OCI-LY7 (cell line): ENCODE data around the gene HARBI1. TPM values are rescaled to one million over a fixed set of nuclear protein-coding genes. Genes with fewer than 3 reads are reported as not detected.

Source experiments
- BruUV-seq: library from RNA; stranded (reverse); fragments of 400-500 nt; replicated peaks from 2 replicates; lab custom pipeline; 2021; lab: Mats Ljungman, UMichigan
- CTCF ChIA-PET: fragments of 300-600 bp; sonication (Branson Sonifier 250); formaldehyde crosslinking; loops from one replicate; lab custom pipeline; 2022; ENCODE audit warnings: antibody characterized with exemption; ENCODE audit not compliant: unreplicated experiment; lab: Charles Lee
- POLR2A ChIA-PET: fragments of 300-600 bp; sonication (Branson Sonifier 250); formaldehyde crosslinking; loops from one replicate; lab custom pipeline; 2022; ENCODE audit warnings: antibody characterized with exemption; lab: Charles Lee
- DNase-seq: peaks from one replicate; pipeline ENCODE4 v3.0.0-alpha.2; 2015; ENCODE audit warnings: low spot score
- H2AFZ ChIP-seq: fragments of 200-600 bp; sonication (generic), shearing (Covaris generic); 2 replicates; pipeline ENCODE4 v1.6.1; 2014; ENCODE audit warnings: mild to moderate bottlenecking, antibody characterized with exemption, low read length, moderate library complexity
- H3K27ac ChIP-seq: fragments of 200-600 bp; sonication (generic); 2 replicates; pipeline ENCODE4 v1.5.1; 2014; ENCODE audit warnings: mixed run types, low read depth, mild to moderate bottlenecking, moderate library complexity, low read length, inconsistent platforms; ENCODE audit not compliant: poor library complexity, severe bottlenecking
- H3K36me3 ChIP-seq: fragments of 200-600 bp; sonication (generic); 2 replicates; pipeline ENCODE4 v1.6.1; 2014; ENCODE audit warnings: mild to moderate bottlenecking, antibody characterized with exemption, low read length, moderate library complexity, mixed read lengths; ENCODE audit not compliant: insufficient read depth
- H3K4me1 ChIP-seq: fragments of 200-600 bp; sonication (generic); 2 replicates; pipeline ENCODE4 v1.5.1; 2014; ENCODE audit warnings: mild to moderate bottlenecking, low read length; ENCODE audit not compliant: insufficient read depth, poor library complexity, severe bottlenecking
- H3K4me2 ChIP-seq: fragments of 200-600 bp; sonication (generic); 2 replicates; pipeline ENCODE4 v1.6.1; 2014; ENCODE audit warnings: mild to moderate bottlenecking, low read length
- H3K4me3 ChIP-seq: fragments of 200-600 bp; sonication (generic); 2 replicates; pipeline ENCODE4 v1.5.1; 2014; ENCODE audit warnings: mild to moderate bottlenecking, low read depth, low read length; ENCODE audit not compliant: poor library complexity, severe bottlenecking
- H3K79me2 ChIP-seq: fragments of 200-600 bp; sonication (generic); 2 replicates; pipeline ENCODE4 v1.6.1; 2016; ENCODE audit warnings: low read depth, mild to moderate bottlenecking, low read length, moderate library complexity, mixed read lengths; ENCODE audit not compliant: insufficient read depth
- H3K9me2 ChIP-seq: fragments of 200-600 bp; sonication (generic); 2 replicates; pipeline ENCODE4 v1.6.1; 2016; ENCODE audit warnings: mild to moderate bottlenecking, low read length, mixed read lengths; ENCODE audit not compliant: insufficient read depth
- H3K9me3 ChIP-seq: fragments of 200-600 bp; sonication (generic); 2 replicates; pipeline ENCODE4 v1.6.1; 2014; ENCODE audit warnings: mild to moderate bottlenecking, mixed run types, low read length, mixed read lengths
- H4K20me1 ChIP-seq: fragments of 200-600 bp; sonication (generic); 2 replicates; pipeline ENCODE4 v1.6.1; 2014; ENCODE audit warnings: mild to moderate bottlenecking, antibody characterized with exemption, low read length, moderate library complexity, mixed read lengths; ENCODE audit not compliant: insufficient read depth
- EZH2phosphoT487 ChIP-seq: fragments of 200-600 bp; sonication (generic); IDR thresholded peaks from 2 replicates; pipeline ENCODE4 v1.6.1; 2018; ENCODE audit warnings: low read depth, borderline replicate concordance, mild to moderate bottlenecking, mixed run types, antibody characterized with exemption, low read length, moderate library complexity, mixed read lengths
- intact Hi-C: fragments of 100-400 bp; cut with micrococcal nuclease; formaldehyde crosslinking; loops from one replicate; pipeline ENCODE4 v1.10.0; 2022; ENCODE audit not compliant: unreplicated experiment
- total RNA-seq, 2 experiments: library from RNA; depleted of rRNA in 1 of 2; stranded (reverse); fragments of >200 nt in 1 of 2; shearing (Covaris generic) in 1 of 2; gene quantifications; 2 replicates each; pipeline ENCODE4 v1.2.3, GENCODE V29; 2014 to 2022
- TF ChIP-seq, protein P1 (sequence below): fragments of 200-600 bp; sonication (generic); conservative IDR thresholded peaks from 2 replicates; pipeline ENCODE4 v1.5.1; 2014; ENCODE audit warnings: mild to moderate bottlenecking, antibody characterized with exemption, low read length, moderate library complexity, mixed read lengths

The HARBI1 gene
- total RNA-seq, 2 experiments from 2014 or later: 4.8 to 8.4 TPM

DNA sequence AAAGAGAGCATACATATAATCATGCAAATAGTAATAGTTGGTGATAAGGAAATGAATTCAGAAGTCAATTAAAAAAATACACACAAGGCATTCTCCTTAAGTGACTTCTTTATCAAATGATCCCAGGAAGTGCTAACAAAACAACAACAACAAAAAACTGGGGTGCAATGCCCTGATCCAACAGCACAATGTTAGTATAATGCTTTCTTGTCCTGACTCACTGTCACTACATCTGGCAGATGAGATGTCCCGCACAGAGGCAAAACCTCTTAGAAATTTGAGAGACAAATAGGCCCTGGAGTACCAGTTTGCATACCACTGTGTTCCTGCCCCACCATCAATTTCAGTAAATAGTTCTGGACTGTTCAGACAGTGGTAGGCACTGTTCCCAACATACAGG is 12.2 kb downstream of the HARBI1 start:
- H3K36me3 ChIP-seq: peaks cover 6% of the 10 kb centered on the region; the same call in 1 of the 2 replicates
- no peaks in the 10 kb centered on the region for H3K9me2 ChIP-seq
- no TSS peak for BruUV-seq
- no peaks in the 10 kb centered on the region for H4K20me1 ChIP-seq
- CTCF ChIA-PET: no interaction called here
- no peak for TF ChIP-seq EZH2phosphoT487
- no peak for DNase-seq
- H3K27ac ChIP-seq: no peak overlapping the region
- H3K4me2 ChIP-seq: peak overlapping the region; percentile 42
- H3K4me1 ChIP-seq: peaks cover 24% of the 10 kb centered on the region
- POLR2A ChIA-PET: interaction anchor here (0.6 to 2.0 kb wide), 3 partner anchors 10 to 168 kb away, joined by 4 to 13 read pairs (median 12); partner anchors contain the start of genes ATG13 and HARBI1
- intact Hi-C loops: no loop called here
- H3K4me3 ChIP-seq: no peak overlapping the region
- H3K79me2 ChIP-seq: no peaks in the 10 kb centered on the region
- H3K9me3 ChIP-seq: no peaks in the 10 kb centered on the region
- H2AFZ ChIP-seq: no peak overlapping the region

DNA sequence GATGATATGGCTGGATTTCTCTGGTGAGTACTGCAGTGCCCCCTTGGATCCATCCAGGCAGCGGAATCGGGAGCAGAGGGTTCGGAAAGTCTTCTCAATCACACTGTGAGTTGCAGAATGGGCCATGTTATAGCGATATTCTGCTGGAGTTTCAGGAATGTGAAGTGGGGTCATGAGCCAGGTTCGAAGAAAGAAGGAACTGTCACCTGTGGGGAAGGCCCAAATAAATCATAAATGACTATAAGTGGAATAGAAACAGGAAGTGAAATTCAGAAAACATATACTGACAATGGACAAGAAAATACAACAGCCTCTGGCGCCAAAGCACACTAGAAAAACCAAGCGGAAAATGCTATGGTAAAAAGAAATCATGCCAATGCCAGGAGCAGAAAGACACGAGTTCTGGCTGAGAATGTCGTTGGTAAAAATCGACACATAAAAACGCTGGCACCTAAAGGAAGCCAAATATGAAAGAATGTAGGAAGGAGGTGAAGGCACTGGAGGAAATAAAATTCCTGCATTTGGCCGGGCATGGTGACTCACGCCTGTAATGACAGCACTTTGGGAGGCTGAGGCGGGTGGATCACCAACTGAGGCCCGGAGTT is 13.2 kb downstream of the HARBI1 start:
- Histone ChIP-seq H3K4me3 (no peak overlapping the region), H2AFZ (no peak overlapping the region), H3K36me3 (peaks cover 6% of the 10 kb centered on the region; the same call in 1 of the 2 replicates), H3K79me2 (no peaks in the 10 kb centered on the region), H3K27ac (no peak overlapping the region), H3K4me2 (peak overlapping the region; percentile 42), H3K4me1 (peaks cover 24% of the 10 kb centered on the region), H3K9me2 (no peaks in the 10 kb centered on the region), H3K9me3 (no peaks in the 10 kb centered on the region), H4K20me1 (no peaks in the 10 kb centered on the region)
- no TSS peak for BruUV-seq
- DNase-seq: peak; percentile 39
- TF ChIP-seq EZH2phosphoT487: no peak
- TF ChIP-seq, protein P1, sequence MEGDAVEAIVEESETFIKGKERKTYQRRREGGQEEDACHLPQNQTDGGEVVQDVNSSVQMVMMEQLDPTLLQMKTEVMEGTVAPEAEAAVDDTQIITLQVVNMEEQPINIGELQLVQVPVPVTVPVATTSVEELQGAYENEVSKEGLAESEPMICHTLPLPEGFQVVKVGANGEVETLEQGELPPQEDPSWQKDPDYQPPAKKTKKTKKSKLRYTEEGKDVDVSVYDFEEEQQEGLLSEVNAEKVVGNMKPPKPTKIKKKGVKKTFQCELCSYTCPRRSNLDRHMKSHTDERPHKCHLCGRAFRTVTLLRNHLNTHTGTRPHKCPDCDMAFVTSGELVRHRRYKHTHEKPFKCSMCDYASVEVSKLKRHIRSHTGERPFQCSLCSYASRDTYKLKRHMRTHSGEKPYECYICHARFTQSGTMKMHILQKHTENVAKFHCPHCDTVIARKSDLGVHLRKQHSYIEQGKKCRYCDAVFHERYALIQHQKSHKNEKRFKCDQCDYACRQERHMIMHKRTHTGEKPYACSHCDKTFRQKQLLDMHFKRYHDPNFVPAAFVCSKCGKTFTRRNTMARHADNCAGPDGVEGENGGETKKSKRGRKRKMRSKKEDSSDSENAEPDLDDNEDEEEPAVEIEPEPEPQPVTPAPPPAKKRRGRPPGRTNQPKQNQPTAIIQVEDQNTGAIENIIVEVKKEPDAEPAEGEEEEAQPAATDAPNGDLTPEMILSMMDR: no peak
- ChIA-PET POLR2A (interaction anchor here (1.1 kb wide), 1 partner anchor 97 kb away, joined by 3 read pairs; the partner anchor contains the start of genes ARHGAP1 and ZNF408), CTCF (no interaction called here)
- intact Hi-C loops: no loop called here

DNA sequence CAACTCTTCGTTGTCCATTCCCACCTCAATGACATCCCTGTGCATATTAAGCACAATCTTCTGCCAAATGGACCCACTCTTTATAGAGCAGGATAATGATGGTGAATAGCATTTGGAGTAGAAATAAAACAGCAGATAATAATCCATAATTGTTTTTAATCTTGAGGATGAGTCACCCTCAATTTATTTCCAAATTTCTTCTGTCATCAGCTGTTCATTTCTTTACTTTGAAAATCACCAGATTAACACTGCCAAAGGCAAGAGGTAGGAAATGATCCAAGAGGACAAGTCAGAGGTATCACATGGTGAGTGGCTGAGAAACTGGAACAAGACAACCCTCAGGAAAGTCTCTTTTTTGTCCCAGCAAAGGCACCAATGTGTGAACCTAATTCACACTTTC is 15.9 kb downstream of the HARBI1 start:
- Histone ChIP-seq H3K4me1 (peaks cover 24% of the 10 kb centered on the region), H3K9me2 (no peaks in the 10 kb centered on the region), H3K9me3 (no peaks in the 10 kb centered on the region), H3K4me3 (no peak overlapping the region), H3K36me3 (peaks cover 6% of the 10 kb centered on the region; the same call in 1 of the 2 replicates), H4K20me1 (no peaks in the 10 kb centered on the region), H2AFZ (no peak overlapping the region), H3K4me2 (no peak overlapping the region), H3K27ac (no peak overlapping the region), H3K79me2 (no peaks in the 10 kb centered on the region)
- no peak for DNase-seq
- intact Hi-C loops: no loop called here
- TF ChIP-seq, protein P1: no peak
- TF ChIP-seq EZH2phosphoT487: no peak
- no TSS peak for BruUV-seq
- ChIA-PET POLR2A (no interaction called here), CTCF (no interaction called here)
